Lower leg skin (tissue), 3 donors: ENCODE measurements around the gene PER3.

Source experiments
- CTCF ChIP-seq, 3 donors: fragments of 450-650 bp; IDR thresholded peaks; one replicate each; pipeline ENCODE4 v1.5.1; 2016; ENCODE audit warnings: antibody characterized with exemption in 3 of 3, mild to moderate bottlenecking in 3 of 3, moderate library complexity in 2 of 3
- POLR2A ChIP-seq, 2 donors: fragments of 450-650 bp; IDR thresholded peaks; one replicate each; pipeline ENCODE4 v1.6.1; 2016 to 2017; ENCODE audit warnings: antibody characterized with exemption in 2 of 2, mild to moderate bottlenecking in 1 of 2, moderate library complexity in 1 of 2

- TF ChIP-seq CTCF (IDR thresholded peaks at IDR 0.05) (no peak), POLR2A (IDR thresholded peaks at IDR 0.05) (no peak)
These were observed 25.7 kb downstream of the PER3 start for GRCh38 chr1:7809742-7810141.
